ENCODE results near the gene PDE8B.

PDE8B gene

GRCh38 chr5:77431286-77431685, 220.8 kb downstream of the PDE8B start:
- POLR2A ChIA-PET = no interaction called here
- TF ChIP-seq FOXA1 (IDR thresholded peaks at IDR 0.05) (no peak), SUZ12 (IDR thresholded peaks at IDR 0.05) (no peak), PKNOX1 (IDR thresholded peaks at IDR 0.05) (no peak), BHLHE40 (IDR thresholded peaks at IDR 0.05; ENCODE audit: borderline replicate concordance) (no peak), LEF1 (IDR thresholded peaks at IDR 0.05; ENCODE audit: borderline replicate concordance) (no peak), ZNF384 (IDR thresholded peaks at IDR 0.05) (no peak), ARNT (IDR thresholded peaks at IDR 0.05) (no peak), NFRKB (IDR thresholded peaks at IDR 0.05) (no peak), TARDBP (IDR thresholded peaks at IDR 0.05) (no peak), FOXK2 (IDR thresholded peaks at IDR 0.05) (no peak), CTBP1 (IDR thresholded peaks at IDR 0.05; ENCODE audit: borderline replicate concordance) (no peak), ELF4 (IDR thresholded peaks at IDR 0.05) (no peak), FOXM1 (IDR thresholded peaks at IDR 0.05; ENCODE audit: borderline replicate concordance) (no peak)
- no peak for DNase-seq (ENCODE audit: extremely low spot score)
- CTCF ChIA-PET = no interaction called here

GRCh38 chr5:77431719-77432118, 221.2 kb downstream of the PDE8B start:
- CTCF ChIA-PET = no interaction called here
- POLR2A ChIA-PET = no interaction called here
- TF ChIP-seq LEF1 (IDR thresholded peaks at IDR 0.05; ENCODE audit: borderline replicate concordance) (no peak), ELF4 (IDR thresholded peaks at IDR 0.05) (no peak), TARDBP (IDR thresholded peaks at IDR 0.05) (no peak), SP1 (IDR thresholded peaks at IDR 0.05) (no peak), FOXK2 (IDR thresholded peaks at IDR 0.05) (no peak), PKNOX1 (IDR thresholded peaks at IDR 0.05) (no peak), NFRKB (IDR thresholded peaks at IDR 0.05) (no peak), L3MBTL2 (conservative IDR thresholded peaks at IDR 0.05) (no peak), BHLHE40 (IDR thresholded peaks at IDR 0.05; ENCODE audit: borderline replicate concordance) (no peak), FOXA1 (IDR thresholded peaks at IDR 0.05) (no peak), ZNF384 (IDR thresholded peaks at IDR 0.05) (no peak), SUZ12 (IDR thresholded peaks at IDR 0.05) (no peak), CTBP1 (IDR thresholded peaks at IDR 0.05; ENCODE audit: borderline replicate concordance) (no peak), ARNT (IDR thresholded peaks at IDR 0.05) (no peak), FOXM1 (IDR thresholded peaks at IDR 0.05; ENCODE audit: borderline replicate concordance) (no peak), HDGF (IDR thresholded peaks at IDR 0.05; ENCODE audit: borderline replicate concordance) (no peak)
- DNase-seq (ENCODE audit: extremely low spot score) = no peak

- ChIA-PET CTCF (no interaction called here), POLR2A (no interaction called here)
- TF ChIP-seq BHLHE40 (IDR thresholded peaks at IDR 0.05; ENCODE audit: borderline replicate concordance) (no peak), FOXK2 (IDR thresholded peaks at IDR 0.05) (no peak), ZNF384 (IDR thresholded peaks at IDR 0.05) (no peak), HDGF (IDR thresholded peaks at IDR 0.05; ENCODE audit: borderline replicate concordance) (no peak), NFRKB (IDR thresholded peaks at IDR 0.05) (no peak), ELF4 (IDR thresholded peaks at IDR 0.05) (no peak), ARNT (IDR thresholded peaks at IDR 0.05) (no peak), LEF1 (IDR thresholded peaks at IDR 0.05; ENCODE audit: borderline replicate concordance) (no peak), FOXA1 (IDR thresholded peaks at IDR 0.05) (no peak), FOXM1 (IDR thresholded peaks at IDR 0.05; ENCODE audit: borderline replicate concordance) (no peak), SP1 (IDR thresholded peaks at IDR 0.05) (no peak), L3MBTL2 (conservative IDR thresholded peaks at IDR 0.05) (no peak)
- DNase-seq (ENCODE audit: extremely low spot score) = no peak
Observed at GRCh38 chr5:77437194-77437593, 226.7 kb downstream of the PDE8B start.

GRCh38 chr5:77438071-77438470, 227.6 kb downstream of the PDE8B start:
- POLR2A ChIA-PET = no interaction called here
- no peak for DNase-seq (ENCODE audit: extremely low spot score)
- CTCF ChIA-PET = no interaction called here
- no peak for TF ChIP-seq FOXA1 (IDR thresholded peaks at IDR 0.05)
- no peak for TF ChIP-seq LEF1 (IDR thresholded peaks at IDR 0.05; ENCODE audit: borderline replicate concordance)
- no peak for TF ChIP-seq L3MBTL2 (conservative IDR thresholded peaks at IDR 0.05)
- TF ChIP-seq ZNF384 (IDR thresholded peaks at IDR 0.05) = no peak
- TF ChIP-seq PKNOX1 (IDR thresholded peaks at IDR 0.05) = no peak
- no peak for TF ChIP-seq BHLHE40 (IDR thresholded peaks at IDR 0.05; ENCODE audit: borderline replicate concordance)

GRCh38 chr5:77443670-77444069, 233.2 kb downstream of the PDE8B start:
- no peak for DNase-seq (ENCODE audit: extremely low spot score)
- TF ChIP-seq FOXM1 (IDR thresholded peaks at IDR 0.05; ENCODE audit: borderline replicate concordance) (no peak), FOXK2 (IDR thresholded peaks at IDR 0.05) (no peak), L3MBTL2 (conservative IDR thresholded peaks at IDR 0.05) (no peak), CTBP1 (IDR thresholded peaks at IDR 0.05; ENCODE audit: borderline replicate concordance) (no peak), FOXA1 (IDR thresholded peaks at IDR 0.05) (no peak), PKNOX1 (IDR thresholded peaks at IDR 0.05) (no peak), NFRKB (IDR thresholded peaks at IDR 0.05) (no peak), BHLHE40 (IDR thresholded peaks at IDR 0.05; ENCODE audit: borderline replicate concordance) (no peak), ARNT (IDR thresholded peaks at IDR 0.05) (no peak), HDGF (IDR thresholded peaks at IDR 0.05; ENCODE audit: borderline replicate concordance) (no peak), TARDBP (IDR thresholded peaks at IDR 0.05) (no peak), SP1 (IDR thresholded peaks at IDR 0.05) (no peak), ELF4 (IDR thresholded peaks at IDR 0.05) (no peak), SUZ12 (IDR thresholded peaks at IDR 0.05) (no peak), LEF1 (IDR thresholded peaks at IDR 0.05; ENCODE audit: borderline replicate concordance) (no peak), ZNF384 (IDR thresholded peaks at IDR 0.05) (no peak)
- POLR2A ChIA-PET = no interaction called here
- CTCF ChIA-PET = no interaction called here

GRCh38 chr5:77444356-77444755, 233.9 kb downstream of the PDE8B start:
- CTCF ChIA-PET = no interaction called here
- POLR2A ChIA-PET = no interaction called here
- TF ChIP-seq HDGF (IDR thresholded peaks at IDR 0.05; ENCODE audit: borderline replicate concordance) (no peak), ELF4 (IDR thresholded peaks at IDR 0.05) (no peak), FOXA1 (IDR thresholded peaks at IDR 0.05) (no peak), NFRKB (IDR thresholded peaks at IDR 0.05) (no peak), ZNF384 (IDR thresholded peaks at IDR 0.05) (no peak), LEF1 (IDR thresholded peaks at IDR 0.05; ENCODE audit: borderline replicate concordance) (no peak), FOXK2 (IDR thresholded peaks at IDR 0.05) (no peak), TARDBP (IDR thresholded peaks at IDR 0.05) (no peak), BHLHE40 (IDR thresholded peaks at IDR 0.05; ENCODE audit: borderline replicate concordance) (no peak)
- no peak for DNase-seq (ENCODE audit: extremely low spot score)
